HUES6 (cell line): ENCODE measurements around the gene BTG3.
A peak's percentile ranks its signal among the peaks of the same experiment; 100 is the strongest.

Source experiments
- H3K27ac ChIP-seq: 2 replicates; pipeline ENCODE4 v1.7.0; 2013; ENCODE audit warnings: low read depth, mild to moderate bottlenecking, low read length, inconsistent platforms
- H3K27me3 ChIP-seq: 2 replicates; pipeline ENCODE4 v1.6.1; 2013; ENCODE audit warnings: low read length; ENCODE audit not compliant: control insufficient read depth, insufficient read depth
- H3K36me3 ChIP-seq: 2 replicates; pipeline ENCODE4 v1.6.1; 2013; ENCODE audit warnings: low read length; ENCODE audit not compliant: control insufficient read depth, insufficient read depth
- H3K4me1 ChIP-seq: 2 replicates; pipeline ENCODE4 v1.6.1; 2013; ENCODE audit warnings: low read length; ENCODE audit not compliant: control insufficient read depth, insufficient read depth
- H3K4me3 ChIP-seq: 2 replicates; pipeline ENCODE4 v1.5.1; 2013; ENCODE audit warnings: low read depth, low read length
- H3K9ac ChIP-seq: one replicate; pipeline ENCODE4 v1.6.1; 2013; ENCODE audit warnings: mild to moderate bottlenecking, low read length
- H3K9me3 ChIP-seq: 2 replicates; pipeline ENCODE4 v1.6.1; 2013; ENCODE audit warnings: low read depth, low read length; ENCODE audit not compliant: control insufficient read depth, insufficient read depth

Gene BTG3

DNA sequence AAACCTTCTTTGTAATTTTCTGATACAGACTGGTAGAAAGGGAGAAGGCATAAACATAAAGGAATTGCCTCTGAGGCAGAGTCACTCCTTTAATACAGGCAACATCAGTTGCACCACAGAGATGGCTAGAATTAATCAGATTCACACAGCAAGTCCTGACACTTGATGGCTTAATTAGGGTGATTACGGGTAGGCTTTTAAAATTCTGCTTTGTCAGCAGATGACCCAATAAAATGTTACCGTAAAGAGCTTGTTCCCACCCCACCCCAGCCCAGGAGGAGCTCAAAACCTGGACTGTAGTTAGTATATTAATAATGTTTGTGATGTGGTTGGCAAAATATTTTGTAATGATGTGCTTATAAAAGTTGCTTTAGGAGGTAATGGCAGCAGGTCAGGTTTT is 9.3 kb upstream of the BTG3 start:
- Histone ChIP-seq H3K9me3 (no peaks in the 10 kb centered on the region), H3K27ac (no peak overlapping the region), H3K27me3 (no peaks in the 10 kb centered on the region), H3K4me1 (peaks cover 3% of the 10 kb centered on the region; the same call in 1 of the 2 replicates), H3K9ac (no peak overlapping the region), H3K36me3 (no peaks in the 10 kb centered on the region), H3K4me3 (no peak overlapping the region)

DNA sequence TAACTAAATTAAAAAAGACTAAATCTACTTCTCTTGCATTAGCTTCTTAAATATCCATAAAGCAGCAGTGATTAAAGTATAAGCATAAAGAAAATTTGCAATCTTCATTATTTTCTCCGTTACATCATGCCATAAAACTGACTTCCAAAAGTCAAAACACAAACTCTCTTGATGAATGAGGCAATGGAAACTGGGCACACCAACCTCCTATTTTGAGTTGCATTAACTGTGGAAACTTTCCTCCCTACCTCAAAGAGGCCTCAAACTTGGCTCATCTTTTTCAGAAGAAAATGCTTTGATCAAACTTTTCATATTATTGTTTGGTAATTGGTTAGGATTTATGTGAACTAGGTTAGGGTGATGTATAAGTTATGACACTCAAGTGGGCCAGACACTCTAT is 4.1 kb upstream of the BTG3 start:
- H3K4me1 ChIP-seq, result no peaks in the 10 kb centered on the region
- H3K27me3 ChIP-seq, result peaks cover 4% of the 10 kb centered on the region; the same call in 1 of the 2 replicates
- H3K9ac ChIP-seq, result no peak overlapping the region
- no peak overlapping the region for H3K27ac ChIP-seq
- H3K4me3 ChIP-seq, result no peak overlapping the region
- H3K36me3 ChIP-seq, result no peaks in the 10 kb centered on the region
- H3K9me3 ChIP-seq, result no peaks in the 10 kb centered on the region

DNA sequence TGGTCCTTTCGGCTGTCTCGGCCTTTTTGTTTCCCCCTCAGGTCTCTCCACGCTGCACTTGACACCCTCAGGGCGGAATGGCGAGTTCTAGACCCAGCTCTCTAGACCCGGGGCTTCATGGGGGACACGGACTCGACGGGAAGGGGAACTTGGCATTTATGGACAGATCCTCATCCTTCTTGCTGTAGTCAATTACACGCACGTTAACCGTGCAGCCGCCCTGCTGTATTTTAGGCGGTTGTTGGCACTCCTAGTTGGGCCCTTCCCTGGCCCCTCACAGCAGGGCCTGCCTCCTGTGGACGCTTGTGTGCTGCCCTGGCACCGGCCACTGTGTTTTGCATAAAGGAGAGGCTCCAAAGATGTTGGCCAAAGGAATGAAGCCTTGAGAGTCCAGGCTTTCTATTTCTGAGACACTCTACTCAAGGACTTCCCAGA is 558 bp upstream of the BTG3 start:
- no peaks in the 10 kb centered on the region for H3K9me3 ChIP-seq
- peak overlapping the region; percentile 35 for H3K9ac ChIP-seq
- no peak overlapping the region for H3K27ac ChIP-seq
- peaks cover 18% of the 10 kb centered on the region for H3K36me3 ChIP-seq
- H3K4me3 ChIP-seq, result peak overlapping the region; percentile 78
- peaks cover 7% of the 10 kb centered on the region for H3K4me1 ChIP-seq
- peaks cover 4% of the 10 kb centered on the region; the same call in 1 of the 2 replicates for H3K27me3 ChIP-seq

DNA sequence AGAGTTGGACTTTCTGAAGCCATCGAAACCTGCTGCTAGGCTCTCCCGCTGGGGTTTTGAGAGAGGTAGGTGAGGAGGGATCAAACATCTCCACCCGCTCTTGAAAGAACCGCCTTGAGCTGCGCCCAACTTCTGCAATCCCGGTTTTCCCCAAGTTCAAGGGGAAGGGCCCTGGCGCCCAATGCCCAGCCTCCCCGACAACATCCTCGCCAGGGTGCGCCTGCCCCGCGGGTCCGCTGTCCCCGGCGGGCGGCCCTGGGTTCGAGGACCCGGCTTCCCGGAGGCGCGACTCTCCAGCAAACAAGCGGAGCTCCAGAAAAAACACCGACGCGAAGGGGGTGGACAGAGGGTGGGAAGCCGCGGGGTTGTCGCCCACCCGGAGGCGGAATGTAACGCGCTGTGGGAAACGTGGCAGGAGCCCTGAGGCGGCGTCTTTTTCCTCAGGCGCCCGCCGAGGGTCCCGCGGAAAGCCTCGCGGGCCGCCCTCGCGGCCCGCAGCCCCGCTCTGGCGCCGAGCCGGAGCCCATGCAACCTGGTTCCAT is 607 bp downstream of the BTG3 start:
- Histone ChIP-seq H3K4me3 (peak overlapping the region; percentile 78), H3K9me3 (no peaks in the 10 kb centered on the region)

DNA sequence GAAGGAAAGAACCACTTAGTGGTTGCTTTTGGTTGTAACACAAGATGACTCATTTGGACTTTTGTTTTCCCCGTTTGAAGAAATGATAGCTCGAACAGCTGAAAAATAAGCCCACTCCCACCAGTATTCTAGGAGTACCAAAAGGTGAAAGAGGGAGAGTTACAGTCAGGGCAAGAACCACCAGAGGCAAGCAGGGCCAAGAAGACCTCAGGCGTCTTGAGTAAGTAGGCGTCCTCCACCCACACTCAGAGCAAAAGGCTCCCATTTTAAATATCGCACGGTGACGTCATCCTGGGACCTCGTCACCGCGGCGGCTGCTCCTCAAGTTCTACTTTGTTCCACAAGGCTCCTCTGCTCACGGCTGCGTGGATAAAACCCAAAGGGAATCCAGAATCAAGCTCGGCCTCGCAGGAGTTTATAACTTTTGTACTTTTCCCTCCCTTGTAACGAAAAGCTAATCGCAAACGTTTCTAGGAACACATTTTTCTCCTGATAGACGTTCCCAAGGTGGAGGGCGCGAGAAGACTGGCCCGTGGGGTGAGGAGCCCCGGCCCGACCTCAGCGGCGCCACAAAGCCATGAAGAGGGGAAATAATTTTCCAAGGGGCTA is 1.2 kb downstream of the BTG3 start:
- H3K36me3 ChIP-seq, result peaks cover 36% of the 10 kb centered on the region
- H3K4me1 ChIP-seq, result peaks cover 7% of the 10 kb centered on the region

More for the DNA sequence above, 607 bp downstream of the BTG3 start:
- H3K4me1 ChIP-seq, result peaks cover 7% of the 10 kb centered on the region
- H3K27ac ChIP-seq, result peak overlapping the region; percentile 93; the same call in 1 of the 2 replicates
- H3K36me3 ChIP-seq, result peaks cover 30% of the 10 kb centered on the region
- peaks cover 4% of the 10 kb centered on the region; the same call in 1 of the 2 replicates for H3K27me3 ChIP-seq
- peak overlapping the region; percentile 92 for H3K9ac ChIP-seq

DNA sequence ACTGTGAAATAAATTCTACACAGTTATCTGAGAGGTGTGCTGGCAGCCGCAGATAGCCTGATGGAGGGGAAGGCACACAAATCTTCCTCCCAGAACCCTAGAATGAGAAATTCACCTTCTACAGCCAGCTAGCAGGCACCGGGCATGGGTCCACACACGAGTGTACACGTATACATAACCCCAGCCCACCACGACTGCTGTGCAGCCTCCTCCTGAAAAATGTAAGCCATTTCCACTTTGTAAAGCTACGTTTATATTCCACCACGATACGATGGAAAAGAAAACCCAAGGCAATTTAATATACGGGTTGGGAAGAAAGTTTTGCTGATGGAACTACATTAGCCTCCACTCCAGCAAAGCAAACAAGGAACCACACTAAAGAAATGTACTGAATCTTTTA is 1.8 kb downstream of the BTG3 start:
- H3K4me1 ChIP-seq, result peaks cover 7% of the 10 kb centered on the region
- H3K4me3 ChIP-seq, result peak overlapping the region; percentile 78
- H3K27ac ChIP-seq, result no peak overlapping the region
- H3K9ac ChIP-seq, result peak overlapping the region; percentile 25
- H3K36me3 ChIP-seq, result peaks cover 42% of the 10 kb centered on the region
- H3K27me3 ChIP-seq, result peaks cover 4% of the 10 kb centered on the region; the same call in 1 of the 2 replicates
- H3K9me3 ChIP-seq, result no peaks in the 10 kb centered on the region

More for the DNA sequence above, 1.2 kb downstream of the BTG3 start:
- peak overlapping the region; percentile 92 for H3K9ac ChIP-seq
- H3K27ac ChIP-seq, result peak overlapping the region; percentile 93; the same call in 1 of the 2 replicates
- peak overlapping the region; percentile 78 for H3K4me3 ChIP-seq
- no peaks in the 10 kb centered on the region for H3K9me3 ChIP-seq
- peaks cover 4% of the 10 kb centered on the region; the same call in 1 of the 2 replicates for H3K27me3 ChIP-seq

DNA sequence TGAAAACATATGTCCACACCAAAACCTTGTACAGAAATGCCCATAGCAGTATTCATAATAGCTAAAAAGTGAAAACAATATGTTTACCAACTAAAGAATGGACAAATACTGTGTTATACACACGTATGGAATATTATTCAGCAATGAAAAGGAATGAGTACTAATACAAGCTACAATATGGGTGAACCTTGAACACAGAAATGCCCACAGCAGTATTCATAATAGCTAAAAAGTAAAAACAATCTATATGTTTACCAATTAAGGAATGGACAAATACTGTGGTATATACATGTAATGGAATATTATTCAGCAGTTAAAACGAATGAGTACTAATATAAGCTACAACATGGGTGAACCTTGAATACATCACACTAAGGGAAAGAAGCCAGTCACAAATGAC is 3.0 kb downstream of the BTG3 start:
- Histone ChIP-seq H3K27ac (no peak overlapping the region), H3K36me3 (peaks cover 53% of the 10 kb centered on the region), H3K9ac (no peak overlapping the region), H3K4me1 (peaks cover 7% of the 10 kb centered on the region), H3K27me3 (peaks cover 4% of the 10 kb centered on the region; the same call in 1 of the 2 replicates), H3K9me3 (no peaks in the 10 kb centered on the region), H3K4me3 (no peak overlapping the region)

DNA sequence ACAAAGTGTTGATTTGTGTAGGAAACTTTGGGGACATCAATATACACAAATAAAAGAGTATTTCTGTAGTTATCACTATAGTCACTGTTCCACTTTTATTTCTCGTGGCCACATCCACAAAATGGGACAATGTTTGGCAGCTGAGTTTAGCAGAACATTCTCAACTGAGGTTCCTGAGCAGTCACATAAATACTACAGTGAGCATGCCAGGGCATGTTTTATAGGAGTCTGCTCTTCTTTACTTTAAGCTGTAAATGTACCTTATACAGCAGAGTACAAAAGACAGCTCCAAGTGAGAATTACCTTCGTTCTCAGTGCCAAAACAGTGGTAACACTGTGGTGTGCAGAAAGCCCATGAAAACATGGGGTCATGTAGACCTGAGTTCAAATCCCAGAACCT is 5.0 kb downstream of the BTG3 start:
- peak overlapping the region; percentile 61; the same call in 1 of the 2 replicates for H3K27ac ChIP-seq

DNA sequence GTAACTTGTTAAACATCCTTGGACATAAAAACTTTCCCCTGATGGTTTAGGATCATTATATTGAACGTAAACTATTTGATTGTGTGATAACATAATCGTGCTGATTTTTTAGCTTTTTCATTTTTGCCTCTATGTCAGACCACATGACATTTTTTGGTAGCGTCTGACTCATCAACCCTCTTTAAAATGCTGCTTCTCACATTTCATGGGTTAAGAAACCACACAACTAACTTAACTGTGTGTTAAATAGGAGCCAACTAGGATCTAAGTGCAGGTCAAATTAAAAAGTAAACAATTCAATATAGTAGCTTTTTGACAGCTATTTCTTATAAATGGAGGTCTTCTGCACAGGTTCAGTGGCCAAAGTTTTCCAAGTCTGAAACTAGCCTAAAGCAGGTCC is 9.8 kb downstream of the BTG3 start:
- Histone ChIP-seq H3K9ac (no peak overlapping the region), H3K36me3 (peaks cover 98% of the 10 kb centered on the region), H3K4me1 (no peaks in the 10 kb centered on the region; the same call in 1 of the 2 replicates), H3K27me3 (no peaks in the 10 kb centered on the region), H3K4me3 (no peak overlapping the region), H3K27ac (no peak overlapping the region), H3K9me3 (no peaks in the 10 kb centered on the region)

More for the DNA sequence above, 5.0 kb downstream of the BTG3 start:
- no peaks in the 10 kb centered on the region for H3K9me3 ChIP-seq
- no peak overlapping the region for H3K4me3 ChIP-seq
- H3K36me3 ChIP-seq, result peaks cover 73% of the 10 kb centered on the region
- H3K9ac ChIP-seq, result no peak overlapping the region
- H3K27me3 ChIP-seq, result no peaks in the 10 kb centered on the region
- peaks cover 7% of the 10 kb centered on the region for H3K4me1 ChIP-seq

DNA sequence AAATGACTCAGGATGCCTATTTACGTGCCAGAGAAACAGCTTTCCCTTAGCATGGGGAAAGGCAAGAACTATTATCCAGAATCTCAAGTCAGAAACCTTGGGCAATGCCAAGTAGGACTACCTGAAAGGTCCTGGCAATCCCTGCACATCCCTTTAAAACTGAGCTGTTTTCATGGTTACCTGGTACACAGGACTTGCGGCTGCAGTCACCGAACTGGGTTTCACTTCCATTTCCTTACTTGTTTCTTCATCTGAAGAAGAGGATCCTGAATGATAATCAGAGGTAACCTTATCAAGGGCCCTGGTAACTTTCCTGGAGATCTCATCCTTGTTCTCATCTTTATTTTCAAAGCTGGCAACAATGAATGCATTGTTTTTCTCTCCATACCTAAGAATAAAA is 14.3 kb downstream of the BTG3 start:
- H3K36me3 ChIP-seq, result peaks cover 98% of the 10 kb centered on the region
- no peaks in the 10 kb centered on the region for H3K4me1 ChIP-seq
- no peak overlapping the region for H3K9ac ChIP-seq

DNA sequence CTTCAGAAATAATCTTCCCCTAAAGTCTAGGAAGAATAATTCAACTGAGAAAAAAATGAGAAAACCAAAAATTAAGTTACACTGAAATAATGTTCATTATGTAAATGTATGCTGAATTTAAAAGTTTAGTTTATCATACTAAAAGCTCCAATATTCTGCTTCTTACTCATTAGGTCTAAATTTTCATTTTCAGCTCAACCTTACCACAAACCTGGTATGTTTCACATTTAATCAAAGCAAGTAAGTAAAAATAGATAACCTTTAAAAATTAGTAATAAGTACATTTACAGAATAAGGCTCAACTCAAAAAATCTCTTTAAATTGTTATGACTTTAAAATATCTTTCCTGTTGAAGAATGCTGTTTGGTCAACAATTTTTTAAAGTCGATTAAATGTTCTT is 15.0 kb downstream of the BTG3 start:
- Histone ChIP-seq H3K9me3 (no peaks in the 10 kb centered on the region), H3K4me1 (no peaks in the 10 kb centered on the region), H3K36me3 (peaks cover 97% of the 10 kb centered on the region), H3K27me3 (no peaks in the 10 kb centered on the region), H3K4me3 (no peak overlapping the region), H3K9ac (no peak overlapping the region), H3K27ac (no peak overlapping the region)

More for the DNA sequence above, 14.3 kb downstream of the BTG3 start:
- Histone ChIP-seq H3K27ac (no peak overlapping the region), H3K27me3 (no peaks in the 10 kb centered on the region), H3K9me3 (no peaks in the 10 kb centered on the region), H3K4me3 (no peak overlapping the region)
